AG10803 (cell line): ENCODE measurements around the gene SYDE2.
"Not testable (repeated sequence)": the region's sequence is repeated elsewhere in the genome, so short reads cannot be mapped to it uniquely, and the experiment has no call there.

Source experiments
- DNase-seq: peaks from one replicate; pipeline ENCODE4 v3.0.0; 2010; ENCODE audit warnings: low read depth
- H3K4me3 ChIP-seq: 2 replicates; pipeline ENCODE4 v1.5.1; 2011; ENCODE audit warnings: mild to moderate bottlenecking, low read length, control low read depth
- CTCF ChIP-seq: conservative IDR thresholded peaks from 2 replicates; pipeline ENCODE4 v1.5.1; 2011; ENCODE audit warnings: mild to moderate bottlenecking, low read length, control low read depth, inconsistent platforms

Gene SYDE2, protein sequence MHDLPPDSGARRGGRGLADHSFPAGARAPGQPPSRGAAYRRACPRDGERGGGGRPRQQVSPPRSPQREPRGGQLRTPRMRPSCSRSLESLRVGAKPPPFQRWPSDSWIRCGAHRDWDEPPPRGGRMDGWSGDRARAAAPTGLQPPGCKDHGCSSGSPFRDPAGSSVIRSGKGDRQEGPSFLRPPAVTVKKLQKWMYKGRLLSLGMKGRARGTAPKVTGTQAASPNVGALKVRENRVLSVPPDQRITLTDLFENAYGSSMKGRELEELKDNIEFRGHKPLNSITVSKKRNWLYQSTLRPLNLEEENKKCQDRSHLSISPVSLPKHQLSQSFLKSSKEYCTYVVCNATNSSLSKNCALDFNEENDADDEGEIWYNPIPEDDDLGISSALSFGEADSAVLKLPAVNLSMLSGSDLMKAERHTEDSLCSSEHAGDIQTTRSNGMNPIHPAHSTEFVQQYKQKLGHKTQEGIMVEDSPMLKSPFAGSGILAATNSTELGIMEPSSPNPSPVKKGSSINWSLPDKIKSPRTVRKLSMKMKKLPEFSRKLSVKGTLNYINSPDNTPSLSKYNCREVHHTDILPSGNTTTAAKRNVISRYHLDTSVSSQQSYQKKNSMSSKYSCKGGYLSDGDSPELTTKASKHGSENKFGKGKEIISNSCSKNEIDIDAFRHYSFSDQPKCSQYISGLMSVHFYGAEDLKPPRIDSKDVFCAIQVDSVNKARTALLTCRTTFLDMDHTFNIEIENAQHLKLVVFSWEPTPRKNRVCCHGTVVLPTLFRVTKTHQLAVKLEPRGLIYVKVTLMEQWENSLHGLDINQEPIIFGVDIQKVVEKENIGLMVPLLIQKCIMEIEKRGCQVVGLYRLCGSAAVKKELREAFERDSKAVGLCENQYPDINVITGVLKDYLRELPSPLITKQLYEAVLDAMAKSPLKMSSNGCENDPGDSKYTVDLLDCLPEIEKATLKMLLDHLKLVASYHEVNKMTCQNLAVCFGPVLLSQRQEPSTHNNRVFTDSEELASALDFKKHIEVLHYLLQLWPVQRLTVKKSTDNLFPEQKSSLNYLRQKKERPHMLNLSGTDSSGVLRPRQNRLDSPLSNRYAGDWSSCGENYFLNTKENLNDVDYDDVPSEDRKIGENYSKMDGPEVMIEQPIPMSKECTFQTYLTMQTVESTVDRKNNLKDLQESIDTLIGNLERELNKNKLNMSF

DNA sequence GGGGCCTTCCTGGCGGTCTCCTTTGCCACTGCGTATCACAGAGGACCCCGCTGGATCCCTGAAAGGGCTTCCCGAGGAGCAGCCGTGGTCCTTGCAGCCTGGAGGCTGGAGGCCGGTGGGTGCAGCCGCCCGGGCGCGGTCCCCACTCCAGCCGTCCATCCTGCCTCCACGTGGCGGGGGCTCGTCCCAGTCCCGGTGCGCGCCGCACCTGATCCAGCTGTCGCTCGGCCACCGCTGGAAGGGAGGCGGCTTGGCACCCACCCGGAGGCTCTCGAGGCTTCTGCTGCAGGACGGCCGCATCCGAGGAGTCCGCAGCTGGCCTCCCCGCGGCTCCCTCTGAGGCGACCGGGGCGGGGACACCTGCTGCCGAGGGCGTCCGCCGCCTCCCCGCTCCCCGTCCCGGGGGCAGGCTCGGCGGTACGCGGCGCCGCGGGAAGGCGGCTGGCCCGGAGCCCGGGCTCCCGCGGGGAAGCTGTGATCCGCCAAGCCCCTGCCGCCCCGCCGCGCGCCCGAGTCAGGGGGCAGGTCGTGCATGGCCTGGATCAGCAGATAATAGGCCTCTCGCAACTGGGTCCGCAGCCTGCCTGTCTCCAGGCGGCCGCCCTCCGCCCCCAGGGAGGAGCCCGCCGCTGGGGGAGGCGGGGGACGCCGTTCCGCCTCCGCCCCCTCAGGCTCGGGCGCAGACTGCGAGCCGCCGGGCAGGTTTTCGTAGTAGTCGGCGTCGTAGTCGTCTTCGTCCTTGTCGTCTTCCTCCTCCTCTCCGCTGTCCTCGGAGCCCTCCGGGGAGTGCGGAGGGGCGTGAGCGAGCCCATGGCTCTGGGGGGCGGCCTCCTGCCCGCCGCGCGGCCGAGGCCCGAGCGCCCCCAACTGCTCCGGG is at the start of gene SYDE2:
Gene SYDE2 (minus strand): TSS at position 554 of the 877 bp plus-strand sequence. CDS start 20 bp downstream, at position 534.
- TF ChIP-seq CTCF, result no peak
- peak within 1 kb of the TSS; percentile 80 for H3K4me3 ChIP-seq
- DNase-seq, result peak; percentile 70

GRCh38 chr1:85249042-85249441 is 48.2 kb upstream of the SYDE2 start:
- not testable (repeated sequence) for H3K4me3 ChIP-seq, DNase-seq

- TF ChIP-seq CTCF, result no peak
- no peak overlapping the region for H3K4me3 ChIP-seq
- DNase-seq, result no peak
Measured at GRCh38 chr1:85245891-85246290, 45.1 kb upstream of the SYDE2 start.

GRCh38 chr1:85245456-85245855 is 44.6 kb upstream of the SYDE2 start:
- peak; percentile 55 for DNase-seq
- TF ChIP-seq CTCF, result no peak
- no peak overlapping the region for H3K4me3 ChIP-seq

DNA sequence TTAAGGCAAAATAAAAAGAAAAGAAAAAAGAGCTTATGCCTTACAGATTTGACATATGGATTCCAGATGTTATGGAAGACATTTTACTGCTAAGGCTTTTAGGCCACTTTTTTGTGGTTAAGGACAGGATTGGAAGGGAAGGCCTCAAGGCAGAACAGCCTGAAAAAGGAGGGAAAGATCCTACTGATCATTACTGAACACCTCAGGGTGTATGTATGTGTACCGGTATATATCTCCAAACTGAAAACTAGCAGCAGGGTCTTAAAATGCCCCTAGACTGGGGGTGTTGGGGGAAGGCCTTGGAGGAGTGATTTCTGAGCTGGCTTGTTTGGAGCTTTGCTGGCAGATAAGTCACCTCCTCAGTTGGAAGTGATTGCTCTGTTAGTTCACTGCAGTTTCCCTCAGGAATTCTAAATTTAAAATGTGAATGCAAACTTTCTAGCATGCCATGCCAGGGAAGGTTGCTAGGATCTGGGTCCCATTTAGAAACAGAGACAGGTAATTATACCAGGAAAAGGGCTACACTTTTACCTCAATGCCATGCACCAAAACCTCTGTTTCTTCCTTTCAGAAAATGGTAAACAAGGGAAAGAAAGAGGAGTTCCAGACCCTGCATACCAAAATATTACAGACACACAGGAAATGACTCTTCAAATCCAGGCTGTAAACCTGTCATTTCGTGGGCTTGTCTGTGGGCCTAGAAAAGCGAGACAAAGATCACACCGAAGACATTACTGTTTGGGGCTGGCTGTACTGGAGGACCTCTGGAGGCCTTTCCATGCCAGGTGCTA is 43.6 kb upstream of the SYDE2 start:
- DNase-seq, result peak; percentile 88
- no peak overlapping the region for H3K4me3 ChIP-seq
- peak; percentile 29 for TF ChIP-seq CTCF

GRCh38 chr1:85243372-85243771 is 42.6 kb upstream of the SYDE2 start:
- no peak for DNase-seq
- no peak for TF ChIP-seq CTCF
- no peak overlapping the region for H3K4me3 ChIP-seq
